K562 (cell line): ENCODE data around the gene STARD3NL. TPM values are rescaled to one million over a fixed set of nuclear protein-coding genes. Genes with fewer than 3 reads are reported as not detected.

Experiments used
- ATAC-seq: fragments of 200-7000 bp; cut with Tn5 transposase; 3 replicates; pipeline ENCODE4 v1.9.1; 2020; ENCODE audit warnings: moderate library complexity
- BruUV-seq: library from RNA; stranded (reverse); fragments of 400-500 nt; replicated peaks from 2 replicates; lab custom pipeline; 2021; lab: Mats Ljungman, UMichigan
- CTCF ChIA-PET: fragments of 300-600 bp; formaldehyde crosslinking; extraction: SDS; loops from one replicate; lab custom pipeline; 2021; ENCODE audit warnings: low intra/inter-chr PET ratio; lab: Yijun Ruan, JAX
- POLR2A ChIA-PET: fragments of 300-600, 350-650 bp; sonication (Branson Sonifier 250); formaldehyde crosslinking; extraction: SDS; loops from one replicate; lab custom pipeline; 2021; ENCODE audit warnings: antibody characterized with exemption, inconsistent platforms; lab: Yijun Ruan, JAX
- DNase-seq, 4 experiments: peaks; one replicate each; pipeline versions ENCODE4 v3.0.0 to v3.0.0-alpha.2; 2011 to 2018; ENCODE audit warnings: low spot score in 3 of 4, mixed read lengths in 3 of 4; ENCODE audit errors: extremely low read depth in 1 of 4
- FAIRE-seq: peaks from 2 replicates; lab custom pipeline; 2011; peaks lifted over from hg19 to GRCh38; lab: Jason Lieb, UNC
- H2AFZ ChIP-seq: 2 replicates; pipeline ENCODE4 v1.6.0; 2011; ENCODE audit warnings: low read depth, low read length, control low read depth, inconsistent platforms
- H3K27ac ChIP-seq: fragments of 200-600 bp; 3 replicates; pipeline ENCODE4 v1.8.0; 2011; ENCODE audit warnings: low read depth, mild to moderate bottlenecking, control low read depth, inconsistent platforms, low read length, moderate library complexity, mixed read lengths; ENCODE audit errors: extremely low read depth
- H3K27me3 ChIP-seq, 2 experiments: fragments of 300-600 bp in 1 of 2; 2 replicates in 1 of 2; 3 replicates in 1 of 2; pipeline versions ENCODE4 v1.6.0 to v1.8.0; 2011; ENCODE audit warnings: inconsistent platforms in 2 of 2, low read length in 2 of 2, mild to moderate bottlenecking in 1 of 2, mixed read lengths in 1 of 2, moderate library complexity in 1 of 2; ENCODE audit not compliant: control insufficient read depth in 2 of 2, insufficient read depth in 2 of 2
- H3K36me3 ChIP-seq: fragments of 300-600 bp; 3 replicates; pipeline ENCODE4 v1.8.0; 2011; ENCODE audit warnings: mild to moderate bottlenecking, low read length, inconsistent platforms; ENCODE audit not compliant: control insufficient read depth, insufficient read depth
- H3K4me1 ChIP-seq, 2 experiments: fragments of 200-600 bp in 1 of 2; replicated peaks in 1 of 2; 2 replicates in 1 of 2; 3 replicates in 1 of 2; pipeline versions ENCODE4 v1.5.1 to v1.8.0; 2011; ENCODE audit warnings: inconsistent platforms in 2 of 2, low read length in 2 of 2, mild to moderate bottlenecking in 1 of 2, mixed read lengths in 1 of 2, moderate library complexity in 1 of 2; ENCODE audit not compliant: control insufficient read depth in 2 of 2, insufficient read depth in 2 of 2
- H3K4me2 ChIP-seq: 2 replicates; pipeline ENCODE4 v1.6.1; 2011; ENCODE audit warnings: low read length, control low read depth, inconsistent platforms, mixed read lengths; ENCODE audit not compliant: insufficient read depth
- H3K4me3 ChIP-seq: fragments of 200-600 bp; sonication (generic), shearing (Covaris generic); 2 replicates; pipeline ENCODE4 v1.5.1; 2016; ENCODE audit warnings: control low read depth, inconsistent platforms
- H3K79me2 ChIP-seq: fragments of 200-600 bp; 3 replicates; pipeline ENCODE4 v1.8.0; 2011; ENCODE audit warnings: low read length, inconsistent platforms; ENCODE audit not compliant: control insufficient read depth, insufficient read depth
- H3K9ac ChIP-seq, 2 experiments: 2 replicates each; pipeline versions ENCODE4 v1.6.0 to v1.6.1; 2011; ENCODE audit warnings: low read depth in 2 of 2, low read length in 2 of 2, control low read depth in 1 of 2, inconsistent platforms in 1 of 2, mild to moderate bottlenecking in 1 of 2, mixed read lengths in 1 of 2; ENCODE audit not compliant: insufficient read depth in 1 of 2
- H3K9me1 ChIP-seq: one replicate; pipeline ENCODE4 v1.6.0; 2011; ENCODE audit warnings: inconsistent platforms, mild to moderate bottlenecking, low read length, moderate library complexity; ENCODE audit not compliant: control insufficient read depth, insufficient read depth
- H3K9me3 ChIP-seq: replicated peaks from 2 replicates; pipeline ENCODE4 v1.5.1; 2011; ENCODE audit warnings: low read depth, low read length, inconsistent platforms; ENCODE audit not compliant: control insufficient read depth, insufficient read depth
- H4K20me1 ChIP-seq: replicated peaks from 2 replicates; pipeline ENCODE4 v1.6.1; 2011; ENCODE audit warnings: low read length, inconsistent platforms, mixed read lengths; ENCODE audit not compliant: control insufficient read depth, insufficient read depth
- HNRNPLL ChIP-seq: fragments of 200-400 bp; formaldehyde crosslinking; IDR thresholded peaks from 2 replicates; pipeline ENCODE4 v1.6.1; 2017; ENCODE audit warnings: low read length, low read depth, mild to moderate bottlenecking; ENCODE audit not compliant: poor library complexity, severe bottlenecking
- MYNN ChIP-seq, 2 experiments: sonication (generic); formaldehyde crosslinking in 1 of 2; IDR thresholded peaks; 2 replicates each; pipeline versions ENCODE4 v1.5.0 to v1.6.1; 2016 to 2020; ENCODE audit warnings: antibody characterized with exemption in 1 of 2, missing genetic modification reagents in 1 of 2
- NBN ChIP-seq: fragments of 450-650 bp; IDR thresholded peaks from 2 replicates; pipeline ENCODE4 v1.6.1; 2016; ENCODE audit warnings: low read depth, mild to moderate bottlenecking
- NELFE ChIP-seq: IDR thresholded peaks from 2 replicates; pipeline ENCODE4 v1.6.1; 2011; ENCODE audit warnings: mild to moderate bottlenecking; ENCODE audit not compliant: insufficient read depth, insufficient read length
- POLR2AphosphoS2 ChIP-seq: IDR thresholded peaks from 2 replicates; pipeline ENCODE4 v1.6.1; 2012; ENCODE audit warnings: low read length, improper control_type of control experiment
- RB1 ChIP-seq: fragments of 450-650 bp; IDR thresholded peaks from 2 replicates; pipeline ENCODE4 v1.6.1; 2017; ENCODE audit warnings: low read depth, mild to moderate bottlenecking
- ZBTB49 ChIP-seq: sonication (generic); formaldehyde crosslinking; IDR thresholded peaks from 2 replicates; pipeline ENCODE4 v1.8.0; 2022; ENCODE audit warnings: missing genetic modification reagents, mild to moderate bottlenecking, borderline replicate concordance
- ZNF140 ChIP-seq: fragments of 250-450 bp; sonication (Bioruptor Pico); IDR thresholded peaks from 2 replicates; pipeline ENCODE4 v1.8.0; 2021; ENCODE audit warnings: moderate library complexity, mild to moderate bottlenecking, inconsistent platforms
- ZNF639 ChIP-seq, 2 experiments: fragments of 200-800 bp in 1 of 2; sonication (Bioruptor generic) in 1 of 2; sonication (generic) in 1 of 2; formaldehyde crosslinking in 1 of 2; IDR thresholded peaks in 1 of 2; conservative IDR thresholded peaks in 1 of 2; 2 replicates each; pipeline versions ENCODE4 v1.5.0 to v1.6.1; 2016 to 2020; ENCODE audit warnings: missing compliant biosample characterization in 1 of 2, missing genetic modification characterization in 1 of 2, missing genetic modification reagents in 1 of 2
- ZNF830 ChIP-seq: fragments of 250-450 bp; sonication (Bioruptor Pico); IDR thresholded peaks from 2 replicates; pipeline ENCODE4 v1.5.0; 2021; ENCODE audit warnings: mild to moderate bottlenecking
- WGBS: fragments of 100-300 bp; shearing (Covaris generic); methylation state at CpG from one replicate; pipeline ENCODE4 v1.1.6; 2016; ENCODE audit warnings: low coverage, mixed read lengths; ENCODE audit not compliant: insufficient coverage; ENCODE audit errors: missing lambda C conversion rate; 5-methylcytosine and 5-hydroxymethylcytosine counted together
- in situ Hi-C: fragments of 300-500 bp; cut with MboI; formaldehyde crosslinking; loops from 4 replicates; pipeline ENCODE4 v1.15.0; 2018; ENCODE audit warnings: inconsistent platforms, mixed read lengths
- intact Hi-C: fragments of 100-400 bp; cut with micrococcal nuclease; formaldehyde crosslinking; loops from 2 replicates; pipeline ENCODE4 v1.14.2; 2022
- polyA plus RNA-seq, 8 experiments: library from polyadenylated mRNA; depleted of rRNA in 4 of 8; stranded (reverse) in 5 of 8; unstranded in 3 of 8; fragments of >200 nt; fragmentation: Nextera tagmentation in 2 of 8; fragmentation: Illumina TruSeq in 1 of 8; extraction: Ambion mirVana in 2 of 8; extraction: Trizol in 1 of 8; gene quantifications; 2 replicates each; pipeline versions ENCODE4 v1.2.1 to v1.2.3, GENCODE V29; 2011 to 2014; ENCODE audit warnings: inconsistent platforms in 1 of 8, missing spikeins in 1 of 8
- total RNA-seq, 7 experiments: library from RNA; depleted of rRNA in 6 of 7; stranded (reverse); fragments of >200 nt in 6 of 7; fragmentation: Illumina TruSeq in 2 of 7; extraction: Trizol in 2 of 7; gene quantifications; 2 replicates each; pipeline versions ENCODE4 v1.2.1 to v1.2.3, GENCODE V29; 2011 to 2021; ENCODE audit warnings: low replicate concordance in 1 of 7

The STARD3NL gene
- total and polyA plus RNA-seq, 9 of the 15 experiments (the other 6 are each of a cell fraction or from before 2014, with no cell fraction given): 42.2 to 90.0 (median 57.6) TPM

DNA sequence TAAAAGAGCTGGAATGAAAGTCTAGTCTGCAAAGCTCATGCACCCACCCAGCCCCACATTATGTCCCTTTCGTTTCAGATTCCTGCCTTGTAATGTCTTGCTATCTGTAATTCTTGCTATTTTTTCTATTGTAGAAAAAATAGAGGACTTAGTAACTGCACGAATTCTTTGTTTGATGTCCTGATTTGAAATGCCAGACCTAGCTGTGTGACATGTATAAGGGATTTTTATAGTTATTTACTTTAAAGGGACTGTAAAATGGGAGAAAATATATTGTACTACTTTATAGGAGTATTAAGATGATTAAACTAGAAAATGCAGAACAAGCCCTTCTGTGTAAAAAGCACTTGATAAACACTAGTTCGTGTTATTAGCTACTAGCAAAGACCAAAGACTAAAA, 63.0 kb downstream of the STARD3NL start:
- FAIRE-seq (no peak), DNase-seq (no peak), ATAC-seq (no peak)
- peaks cover 8 to 17% of the 10 kb centered on the region in 2 experiments; a peak in 2 of 5 replicates for H3K27me3 ChIP-seq
- no peak overlapping the region for H3K9ac ChIP-seq
- 4% methylated on average over 3 of the region's 3 CpGs for WGBS
- H3K27ac ChIP-seq: no peak overlapping the region
- ChIA-PET CTCF (no interaction called here), POLR2A (no interaction called here)
- no peaks in the 10 kb centered on the region for H4K20me1 ChIP-seq
- H3K9me1 ChIP-seq: no peaks in the 10 kb centered on the region
- no peaks in the 10 kb centered on the region for H3K36me3 ChIP-seq
- H3K79me2 ChIP-seq: no peaks in the 10 kb centered on the region
- H3K4me2 ChIP-seq: no peak overlapping the region
- no peaks in the 10 kb centered on the region for H3K4me1 ChIP-seq
- in situ Hi-C loops (no loop called here), intact Hi-C loops (no loop called here)
- no TSS peak for BruUV-seq
- no peak overlapping the region for H2AFZ ChIP-seq
- TF ChIP-seq ZNF830 (CRISPR knock-in tag) (no peak), RB1 (no peak), ZNF140 (CRISPR knock-in tag) (no peak), HNRNPLL (no peak), MYNN (IDR thresholded peaks at IDR 0.05) (no peak), MYNN (CRISPR knock-in tag; IDR thresholded peaks at IDR 0.05) (no peak), ZBTB49 (no peak), ZNF639 (CRISPR knock-in tag; conservative IDR thresholded peaks at IDR 0.05 in 1 of 2, IDR thresholded peaks at IDR 0.05 in 1 of 2) (no peak), NBN (no peak), POLR2AphosphoS2 (no peak), NELFE (no peak)
- H3K4me3 ChIP-seq: no peak overlapping the region
- H3K9me3 ChIP-seq: no peaks in the 10 kb centered on the region
